ENCODE measurements around the gene NLK. TPM values are rescaled to one million over a fixed set of nuclear protein-coding genes. Genes with fewer than 3 reads are reported as not detected.

NLK gene
- total RNA-seq, 1 experiment from 2014 or later: 12.8 TPM

DNA sequence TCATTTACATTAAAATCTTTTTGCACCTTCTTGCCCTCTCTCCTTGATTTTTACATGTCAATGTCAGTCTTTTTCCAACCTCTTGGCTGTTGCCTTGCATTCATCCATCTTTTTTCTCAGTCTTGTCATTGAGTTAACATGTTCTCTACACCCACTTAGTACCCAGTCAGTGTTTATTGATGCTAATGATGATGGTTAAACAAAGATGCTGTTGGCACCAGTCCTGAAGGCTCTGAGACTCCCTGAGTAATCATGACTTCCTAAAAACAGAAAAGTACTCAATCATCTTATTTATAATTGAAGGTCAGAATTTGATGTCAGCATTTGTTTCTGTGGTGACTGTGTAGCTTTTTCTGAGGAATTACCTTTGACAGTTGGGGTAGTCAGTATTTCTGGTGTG is 104.5 kb downstream of the NLK start:
- Histone ChIP-seq H3K4me1 (ENCODE audit: control insufficient read depth in 1 of 2, insufficient read depth in 2 of 2, low read length in 2 of 2) (peaks cover 6 to 9% of the 10 kb centered on the region in 2 experiments; a peak in 3 of 4 replicates), H3K79me2 (ENCODE audit: insufficient read depth, low read length) (no peaks in the 10 kb centered on the region), H3K9me2 (ENCODE audit: insufficient read depth) (no peaks in the 10 kb centered on the region), H2AFZ (ENCODE audit: low read depth, low read length, poor library complexity, severe bottlenecking) (no peak overlapping the region), H3K36me3 (ENCODE audit: control insufficient read depth in 1 of 2, insufficient read depth in 2 of 2, low read length in 2 of 2) (no peaks in the 10 kb centered on the region), H3K9ac (ENCODE audit: low read length) (no peak overlapping the region), H3K4me2 (ENCODE audit: low read length) (no peak overlapping the region), H4K20me1 (ENCODE audit: insufficient read depth) (no peaks in the 10 kb centered on the region), H3K9me3 (ENCODE audit: control insufficient read depth in 1 of 2, insufficient read depth in 1 of 2, low read depth in 1 of 2, low read length in 2 of 2) (no peaks in the 10 kb centered on the region), H3K27ac (ENCODE audit: low read depth, low read length) (no peak overlapping the region), H3K27me3 (ENCODE audit: insufficient read depth, low read length) (no peaks in the 10 kb centered on the region), H3K4me3 (replicated peaks in 1 of 2; ENCODE audit: low read depth in 1 of 2, low read length in 2 of 2) (no peak overlapping the region)
- no peak for ATAC-seq
- DNase-seq (ENCODE audit: low read depth, low spot score): no peak
- RAD21 ChIA-PET (ENCODE audit: low non-redundant PET in 1 of 2, low total read pairs in 2 of 2, uncharacterized antibody in 2 of 2, unreplicated experiment in 2 of 2): no interaction called here
- BruUV-seq (replicated peaks): no TSS peak
- intact Hi-C loops (cut with micrococcal nuclease): no loop called here
- POLR2A ChIA-PET: no interaction called here
- CTCF ChIA-PET: no interaction called here
- TF ChIP-seq SRF (IDR thresholded peaks at IDR 0.05; ENCODE audit: low read depth): no peak
- TF ChIP-seq, protein P1, sequence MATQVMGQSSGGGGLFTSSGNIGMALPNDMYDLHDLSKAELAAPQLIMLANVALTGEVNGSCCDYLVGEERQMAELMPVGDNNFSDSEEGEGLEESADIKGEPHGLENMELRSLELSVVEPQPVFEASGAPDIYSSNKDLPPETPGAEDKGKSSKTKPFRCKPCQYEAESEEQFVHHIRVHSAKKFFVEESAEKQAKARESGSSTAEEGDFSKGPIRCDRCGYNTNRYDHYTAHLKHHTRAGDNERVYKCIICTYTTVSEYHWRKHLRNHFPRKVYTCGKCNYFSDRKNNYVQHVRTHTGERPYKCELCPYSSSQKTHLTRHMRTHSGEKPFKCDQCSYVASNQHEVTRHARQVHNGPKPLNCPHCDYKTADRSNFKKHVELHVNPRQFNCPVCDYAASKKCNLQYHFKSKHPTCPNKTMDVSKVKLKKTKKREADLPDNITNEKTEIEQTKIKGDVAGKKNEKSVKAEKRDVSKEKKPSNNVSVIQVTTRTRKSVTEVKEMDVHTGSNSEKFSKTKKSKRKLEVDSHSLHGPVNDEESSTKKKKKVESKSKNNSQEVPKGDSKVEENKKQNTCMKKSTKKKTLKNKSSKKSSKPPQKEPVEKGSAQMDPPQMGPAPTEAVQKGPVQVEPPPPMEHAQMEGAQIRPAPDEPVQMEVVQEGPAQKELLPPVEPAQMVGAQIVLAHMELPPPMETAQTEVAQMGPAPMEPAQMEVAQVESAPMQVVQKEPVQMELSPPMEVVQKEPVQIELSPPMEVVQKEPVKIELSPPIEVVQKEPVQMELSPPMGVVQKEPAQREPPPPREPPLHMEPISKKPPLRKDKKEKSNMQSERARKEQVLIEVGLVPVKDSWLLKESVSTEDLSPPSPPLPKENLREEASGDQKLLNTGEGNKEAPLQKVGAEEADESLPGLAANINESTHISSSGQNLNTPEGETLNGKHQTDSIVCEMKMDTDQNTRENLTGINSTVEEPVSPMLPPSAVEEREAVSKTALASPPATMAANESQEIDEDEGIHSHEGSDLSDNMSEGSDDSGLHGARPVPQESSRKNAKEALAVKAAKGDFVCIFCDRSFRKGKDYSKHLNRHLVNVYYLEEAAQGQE (IDR thresholded peaks at IDR 0.05; ENCODE audit: low read depth): no peak
- no peak for TF ChIP-seq JUND (IDR thresholded peaks at IDR 0.05)
- no peak for TF ChIP-seq EZH2phosphoT487 (IDR thresholded peaks at IDR 0.05; ENCODE audit: borderline replicate concordance)
- TF ChIP-seq, protein P2, sequence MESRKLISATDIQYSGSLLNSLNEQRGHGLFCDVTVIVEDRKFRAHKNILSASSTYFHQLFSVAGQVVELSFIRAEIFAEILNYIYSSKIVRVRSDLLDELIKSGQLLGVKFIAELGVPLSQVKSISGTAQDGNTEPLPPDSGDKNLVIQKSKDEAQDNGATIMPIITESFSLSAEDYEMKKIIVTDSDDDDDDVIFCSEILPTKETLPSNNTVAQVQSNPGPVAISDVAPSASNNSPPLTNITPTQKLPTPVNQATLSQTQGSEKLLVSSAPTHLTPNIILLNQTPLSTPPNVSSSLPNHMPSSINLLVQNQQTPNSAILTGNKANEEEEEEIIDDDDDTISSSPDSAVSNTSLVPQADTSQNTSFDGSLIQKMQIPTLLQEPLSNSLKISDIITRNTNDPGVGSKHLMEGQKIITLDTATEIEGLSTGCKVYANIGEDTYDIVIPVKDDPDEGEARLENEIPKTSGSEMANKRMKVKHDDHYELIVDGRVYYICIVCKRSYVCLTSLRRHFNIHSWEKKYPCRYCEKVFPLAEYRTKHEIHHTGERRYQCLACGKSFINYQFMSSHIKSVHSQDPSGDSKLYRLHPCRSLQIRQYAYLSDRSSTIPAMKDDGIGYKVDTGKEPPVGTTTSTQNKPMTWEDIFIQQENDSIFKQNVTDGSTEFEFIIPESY (IDR thresholded peaks at IDR 0.05; ENCODE audit: extremely low read depth, insufficient replicate concordance, low read length): no peak
- no peak for TF ChIP-seq POLR2A (IDR thresholded peaks at IDR 0.05; ENCODE audit: borderline replicate concordance, extremely low read depth, insufficient read depth, insufficient read length)
- TF ChIP-seq ZNF274 (IDR thresholded peaks at IDR 0.05; ENCODE audit: low read depth, low read length): no peak
- no peak for TF ChIP-seq ELF1 (IDR thresholded peaks at IDR 0.05; ENCODE audit: borderline replicate concordance, low read depth)
- TF ChIP-seq, protein P3, sequence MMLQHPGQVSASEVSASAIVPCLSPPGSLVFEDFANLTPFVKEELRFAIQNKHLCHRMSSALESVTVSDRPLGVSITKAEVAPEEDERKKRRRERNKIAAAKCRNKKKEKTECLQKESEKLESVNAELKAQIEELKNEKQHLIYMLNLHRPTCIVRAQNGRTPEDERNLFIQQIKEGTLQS (IDR thresholded peaks at IDR 0.05): no peak

All from HCT116 (cell line).